HG02973 (cell line): ENCODE results near the gene IFI6.
A peak's percentile ranks its signal among the peaks of the same experiment; 100 is the strongest.
"Not testable (repeated sequence)": the region's sequence is repeated elsewhere in the genome, so short reads cannot be mapped to it uniquely, and the experiment has no call there.

Experiments
- ATAC-seq: cut with Tn5 transposase; IDR thresholded peaks from one replicate; pipeline ENCODE4 v1.9.1; 2021; ENCODE audit warnings: moderate library complexity; ENCODE audit not compliant: unreplicated experiment

IFI6 gene

DNA sequence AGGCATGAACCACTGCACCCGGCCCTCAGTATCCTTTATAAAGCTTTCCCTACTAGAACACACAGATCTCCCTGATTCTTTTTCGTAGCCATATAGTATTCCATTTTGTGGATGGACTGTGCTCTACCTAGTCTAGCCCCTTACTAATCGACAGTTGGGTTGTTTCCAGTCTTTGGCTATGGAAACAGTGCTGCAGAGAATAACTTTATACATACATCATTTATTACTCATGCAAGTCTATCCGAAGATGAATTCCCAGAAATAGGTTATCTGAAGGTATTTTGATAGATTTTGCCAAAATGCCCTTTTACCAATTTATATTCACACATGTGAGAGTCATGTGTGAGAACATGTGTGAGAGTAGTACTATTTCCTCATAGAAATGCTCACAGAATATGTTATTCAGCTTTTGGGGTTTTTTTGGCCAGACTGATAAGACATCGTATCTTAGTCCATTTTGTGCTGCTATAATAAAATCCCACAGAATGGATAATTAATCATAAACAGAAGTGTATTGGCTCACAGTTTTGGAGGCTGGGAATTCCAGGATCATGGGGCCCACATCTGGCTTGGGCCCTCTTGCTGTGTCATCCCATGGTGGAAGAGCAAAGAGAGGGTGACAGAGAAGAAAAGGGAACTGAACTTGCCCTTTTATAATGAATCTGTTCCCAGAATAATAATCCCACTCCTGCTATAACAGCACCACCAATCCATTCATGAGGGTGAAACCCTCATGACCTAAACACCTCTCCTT, 19.7 kb downstream of the IFI6 start:
- ATAC-seq, result no peak

DNA sequence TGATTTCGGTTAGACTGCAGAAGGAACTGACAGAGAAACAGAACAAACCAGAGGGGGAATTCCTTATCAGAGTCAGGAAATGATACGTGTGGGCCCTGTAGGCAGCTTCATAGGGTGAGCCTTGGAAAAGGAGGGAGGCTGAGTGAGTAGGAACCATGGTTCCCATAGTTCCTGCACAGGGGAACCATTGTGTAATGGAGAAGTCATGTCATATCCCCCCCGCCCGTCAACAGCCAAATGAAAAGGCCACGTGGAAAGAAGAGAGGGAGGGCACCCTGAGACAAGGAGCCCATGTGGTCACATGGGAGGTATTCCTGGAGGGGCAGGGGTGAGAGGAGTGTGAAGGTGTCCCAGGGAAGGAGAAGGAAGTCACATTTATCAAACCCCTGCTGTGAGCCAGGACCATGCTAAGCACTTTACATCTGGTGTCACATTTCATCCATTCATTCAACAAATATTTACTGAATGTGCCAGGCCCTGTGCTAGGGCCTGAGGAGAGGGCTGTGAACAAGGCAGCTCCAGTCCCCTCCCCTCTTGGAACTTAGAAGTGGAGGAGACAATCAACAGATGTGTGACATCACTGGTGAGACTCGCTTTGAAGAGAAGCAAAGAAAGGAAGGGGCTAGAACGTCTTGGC, 21.3 kb downstream of the IFI6 start:
- no peak for ATAC-seq

- no peak for ATAC-seq
Observed at GRCh38 chr1:27650171-27650538, 21.8 kb downstream of the IFI6 start.

GRCh38 chr1:27649306-27649635, 22.7 kb downstream of the IFI6 start:
- no peak for ATAC-seq

DNA sequence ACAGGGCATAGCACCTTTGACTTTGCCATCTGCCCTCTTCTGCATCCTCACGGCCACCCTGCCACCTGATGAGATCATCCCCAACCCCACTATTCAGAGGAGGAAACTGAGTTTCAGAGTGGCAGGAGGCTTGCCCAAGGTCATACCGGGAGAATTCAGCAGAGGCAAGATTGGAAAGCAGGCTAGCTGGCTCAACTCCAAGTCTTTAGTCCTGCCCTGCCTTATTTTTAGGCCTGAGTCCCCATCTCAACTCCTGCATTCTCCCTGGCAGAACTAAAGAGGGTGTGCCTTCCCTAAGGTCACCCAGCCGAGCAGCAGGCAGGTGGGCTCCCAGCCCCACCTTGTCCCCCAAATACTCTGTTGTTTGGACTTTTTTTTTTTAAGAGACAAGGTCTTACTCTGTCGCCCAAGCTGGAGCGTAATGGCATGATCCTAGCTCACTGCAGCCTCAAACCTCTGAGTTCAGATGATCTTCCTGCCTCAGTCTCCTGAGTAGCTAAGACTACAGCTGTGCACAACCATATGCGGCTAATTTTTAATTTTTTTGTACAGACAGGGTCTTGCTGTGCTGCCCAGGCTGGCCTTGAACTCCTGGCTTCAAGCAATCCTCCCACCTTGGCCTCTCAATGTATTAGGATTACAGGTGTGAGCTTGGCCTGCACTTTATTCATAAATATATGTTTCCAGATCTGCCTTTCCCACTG, 23.2 kb downstream of the IFI6 start:
- no peak for ATAC-seq

DNA sequence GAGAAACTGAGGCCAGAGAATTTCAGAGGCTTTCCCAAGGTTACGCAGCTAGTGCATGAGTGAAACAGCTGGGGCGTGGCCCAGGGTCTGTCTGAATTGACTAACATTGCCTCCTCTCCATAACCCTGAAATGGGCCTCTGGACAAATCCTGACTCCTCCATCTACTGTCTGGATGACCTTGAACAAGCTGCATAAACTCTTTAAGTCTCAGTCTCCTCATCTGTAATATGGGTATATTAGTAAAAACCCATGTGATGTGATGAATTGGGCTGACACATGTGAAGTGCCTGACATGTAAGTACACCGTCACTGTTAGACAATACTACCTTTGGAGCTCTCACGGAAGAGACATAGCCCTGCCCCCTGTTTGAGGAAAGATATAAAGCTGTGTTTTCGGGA, 24.7 kb downstream of the IFI6 start:
- ATAC-seq, result no peak

- no peak for ATAC-seq
Observed at GRCh38 chr1:27646676-27647075, 25.3 kb downstream of the IFI6 start.

- ATAC-seq, result no peak
Observed at GRCh38 chr1:27645071-27645415, 26.9 kb downstream of the IFI6 start.

DNA sequence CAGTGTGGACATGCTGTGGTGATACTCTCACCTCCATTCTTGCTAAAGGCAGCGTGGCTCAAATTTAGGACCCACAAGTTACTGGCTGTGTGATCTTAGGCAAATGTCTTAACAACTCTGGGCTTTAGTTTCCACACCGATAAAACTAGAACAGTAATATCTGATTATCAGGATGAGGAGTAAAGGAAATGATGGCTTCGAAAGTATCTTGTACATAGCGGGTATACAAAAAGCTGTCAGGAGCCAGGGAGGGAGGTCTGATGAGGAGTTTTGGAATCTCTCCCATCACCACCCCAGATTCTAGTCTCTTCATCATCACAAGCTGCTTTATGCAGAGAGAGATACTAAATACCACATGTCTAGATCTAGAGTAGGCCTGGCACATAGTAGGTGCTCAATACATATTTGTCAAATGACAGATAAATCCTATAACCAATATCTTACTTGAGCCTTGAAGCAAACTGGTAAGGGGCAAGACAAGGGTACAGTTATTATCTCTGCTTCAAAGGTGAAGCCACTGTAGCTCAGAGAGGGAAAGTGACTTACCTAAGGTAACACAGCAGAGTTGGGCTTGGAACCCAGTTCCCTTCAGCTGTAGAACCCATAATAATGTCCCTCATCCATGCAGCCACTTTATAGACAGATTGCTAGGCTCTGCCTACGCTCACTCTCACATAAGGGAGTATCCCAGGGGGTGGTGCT, 27.5 kb downstream of the IFI6 start:
- ATAC-seq, result no peak

- peak; percentile 56 for ATAC-seq
Observed at GRCh38 chr1:27643600-27644368, 28.2 kb downstream of the IFI6 start.

- ATAC-seq, result not testable (repeated sequence)
Observed at GRCh38 chr1:27640514-27640913, 31.5 kb downstream of the IFI6 start.

- ATAC-seq, result no peak
Observed at GRCh38 chr1:27638805-27639204, 33.2 kb downstream of the IFI6 start.

DNA sequence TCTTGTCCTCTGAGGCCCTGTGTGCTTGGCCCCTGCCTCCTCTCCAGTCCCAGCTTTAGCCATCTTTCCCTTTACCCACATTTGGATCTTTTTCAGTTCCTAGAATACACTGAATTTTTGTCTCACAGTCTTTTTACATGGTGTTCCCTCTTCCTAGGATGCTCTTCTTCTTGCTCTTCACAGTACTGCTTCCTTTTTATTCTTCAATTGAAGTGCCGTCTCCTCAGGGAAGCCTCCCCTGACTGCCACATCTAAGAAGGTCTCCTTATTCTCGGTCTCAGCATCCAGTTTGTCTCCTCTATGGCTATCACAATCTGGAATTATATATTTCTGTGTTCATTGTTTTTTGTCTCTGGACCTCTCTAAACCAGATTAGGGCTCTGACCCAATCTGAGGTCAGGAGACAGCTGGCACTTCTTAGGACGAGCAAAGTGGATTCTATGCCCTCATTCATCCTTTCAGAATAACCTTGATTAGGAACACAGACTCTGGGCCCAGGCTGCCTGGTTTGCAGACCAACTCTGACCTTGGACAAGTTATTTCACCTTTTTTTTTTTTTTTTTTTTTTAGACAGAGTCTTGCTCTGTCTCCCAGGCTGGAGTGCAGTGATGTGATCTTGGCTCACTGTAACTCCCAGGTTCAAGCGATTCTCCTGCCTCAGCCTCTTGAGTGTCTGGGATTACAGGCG, 33.8 kb downstream of the IFI6 start:
- no peak for ATAC-seq

- no peak for ATAC-seq
Observed at GRCh38 chr1:27635396-27636142, 36.4 kb downstream of the IFI6 start.

- no peak for ATAC-seq
Observed at GRCh38 chr1:27634985-27635367, 37.0 kb downstream of the IFI6 start, which contains the start of gene FGR. Gene FGR, minus strand, starts transcription at chr1:27635185. Its CDS starts 11,269 bp downstream, at chr1:27623916.

GRCh38 chr1:27634177-27634984, 37.6 kb downstream of the IFI6 start:
- no peak for ATAC-seq

- no peak for ATAC-seq
Observed at GRCh38 chr1:27633640-27634176, 38.3 kb downstream of the IFI6 start.

DNA sequence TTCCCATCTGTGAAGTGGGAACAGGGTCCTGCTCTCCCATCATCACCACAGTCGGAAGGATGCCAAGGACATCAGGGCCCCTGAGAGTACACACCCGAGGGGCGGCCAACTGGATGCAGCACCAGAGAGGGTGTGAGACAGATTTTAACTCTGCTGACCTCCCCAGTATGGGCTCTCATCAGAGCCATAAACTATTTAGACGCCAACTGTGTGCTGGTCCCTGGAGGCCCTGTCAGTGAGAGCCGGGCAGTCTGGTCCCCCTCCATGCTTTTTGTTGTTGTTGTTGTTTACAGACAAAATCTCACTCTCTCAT, 38.7 kb downstream of the IFI6 start:
- ATAC-seq, result peak; percentile 1
